DOHH2 (cell line): ENCODE data around the gene COX8A.
"Not testable (repeated sequence)": the region's sequence is repeated elsewhere in the genome, so short reads cannot be mapped to it uniquely, and the experiment has no call there.

Experiments used
- H3F3A ChIP-seq: fragments of 200-600 bp; sonication (generic), shearing (Covaris generic); 2 replicates; pipeline ENCODE4 v1.6.0; 2016; ENCODE audit warnings: antibody characterized with exemption, mild to moderate bottlenecking; ENCODE audit not compliant: control insufficient read depth, insufficient read depth
- H3K27ac ChIP-seq: fragments of 200-600 bp; sonication (generic); 2 replicates; pipeline ENCODE4 v1.5.1; 2014; ENCODE audit warnings: low read depth, mild to moderate bottlenecking, low read length, moderate library complexity
- H3K27me3 ChIP-seq: fragments of 200-600 bp; sonication (generic); 2 replicates; pipeline ENCODE4 v1.6.1; 2014; ENCODE audit warnings: mild to moderate bottlenecking, low read length, mixed read lengths; ENCODE audit not compliant: control insufficient read depth
- H3K36me3 ChIP-seq: fragments of 200-600 bp; sonication (generic); 2 replicates; pipeline ENCODE4 v1.6.1; 2014; ENCODE audit warnings: mild to moderate bottlenecking, low read length, moderate library complexity, mixed read lengths; ENCODE audit not compliant: control insufficient read depth
- H3K4me1 ChIP-seq: fragments of 200-600 bp; sonication (generic); 2 replicates; pipeline ENCODE4 v1.6.1; 2014; ENCODE audit warnings: mild to moderate bottlenecking, low read length, mixed read lengths; ENCODE audit not compliant: control insufficient read depth
- H3K4me2 ChIP-seq: fragments of 200-600 bp; sonication (generic); 2 replicates; pipeline ENCODE4 v1.6.0; 2014; ENCODE audit warnings: mild to moderate bottlenecking, low read length, moderate library complexity
- H3K4me3 ChIP-seq: fragments of 200-600 bp; sonication (generic); 2 replicates; pipeline ENCODE4 v1.5.1; 2014; ENCODE audit warnings: mild to moderate bottlenecking, low read length, mixed read lengths
- H3K79me2 ChIP-seq: fragments of 200-600 bp; sonication (generic); 2 replicates; pipeline ENCODE4 v1.6.1; 2014; ENCODE audit warnings: mild to moderate bottlenecking, low read length, mixed read lengths; ENCODE audit not compliant: control insufficient read depth
- H3K9me2 ChIP-seq: fragments of 200-600 bp; sonication (generic); replicated peaks from 2 replicates; pipeline ENCODE4 v1.6.1; 2014; ENCODE audit warnings: mild to moderate bottlenecking, low read length, mixed read lengths; ENCODE audit not compliant: control insufficient read depth
- H3K9me3 ChIP-seq: fragments of 200-600 bp; sonication (generic); 2 replicates; pipeline ENCODE4 v1.6.1; 2014; ENCODE audit warnings: antibody characterized with exemption, low read length, mixed read lengths; ENCODE audit not compliant: control insufficient read depth, insufficient read depth
- H4K20me1 ChIP-seq: fragments of 200-600 bp; sonication (generic); 2 replicates; pipeline ENCODE4 v1.6.0; 2014; ENCODE audit warnings: low read depth, mild to moderate bottlenecking, antibody characterized with exemption, low read length, moderate library complexity; ENCODE audit not compliant: control insufficient read depth, insufficient read depth
- EZH2phosphoT487 ChIP-seq: fragments of 200-600 bp; sonication (generic); IDR thresholded peaks from 2 replicates; pipeline ENCODE4 v1.6.1; 2017; ENCODE audit warnings: borderline replicate concordance, mild to moderate bottlenecking, antibody characterized with exemption, low read length, moderate library complexity, mixed read lengths
- TF ChIP-seq, protein P1 (sequence below): fragments of 200-600 bp; sonication (generic); IDR thresholded peaks from one replicate; pipeline ENCODE4 v1.5.1; 2014; ENCODE audit warnings: antibody characterized with exemption, mild to moderate bottlenecking, low read depth, low read length; ENCODE audit not compliant: poor library complexity, severe bottlenecking

The COX8A gene

DNA sequence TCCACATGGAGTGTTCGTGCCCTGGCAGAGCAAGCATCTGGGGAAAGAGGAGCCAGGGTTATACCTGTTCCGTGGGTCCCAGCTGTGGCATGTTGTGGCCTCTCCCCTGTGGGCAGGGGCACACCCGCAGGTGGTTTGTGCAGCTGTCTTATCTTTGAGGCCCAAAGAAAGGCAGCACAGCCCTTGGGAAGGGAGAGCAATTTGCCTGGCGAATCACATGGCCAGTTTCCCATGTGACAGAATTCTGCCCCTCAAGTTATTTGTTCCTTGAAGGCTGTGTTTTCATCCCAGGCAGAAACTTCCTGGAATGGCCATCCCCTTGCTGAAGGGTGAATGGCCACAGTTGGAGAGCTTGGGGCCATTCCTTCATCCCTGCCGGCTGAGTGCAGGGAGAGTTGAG, 16.4 kb upstream of the COX8A start:
- H3K9me2 ChIP-seq = no peaks in the 10 kb centered on the region
- peaks cover 32% of the 10 kb centered on the region for H3K36me3 ChIP-seq
- H3K79me2 ChIP-seq = no peaks in the 10 kb centered on the region
- H3K4me1 ChIP-seq = peaks cover under 1% of the 10 kb centered on the region; the same call in 1 of the 2 replicates
- no peak overlapping the region for H3K27ac ChIP-seq
- no peaks in the 10 kb centered on the region for H3K9me3 ChIP-seq
- H3K27me3 ChIP-seq = no peaks in the 10 kb centered on the region
- no peaks in the 10 kb centered on the region for H4K20me1 ChIP-seq
- no peak overlapping the region for H3K4me3 ChIP-seq
- TF ChIP-seq EZH2phosphoT487 = no peak
- TF ChIP-seq, protein P1, sequence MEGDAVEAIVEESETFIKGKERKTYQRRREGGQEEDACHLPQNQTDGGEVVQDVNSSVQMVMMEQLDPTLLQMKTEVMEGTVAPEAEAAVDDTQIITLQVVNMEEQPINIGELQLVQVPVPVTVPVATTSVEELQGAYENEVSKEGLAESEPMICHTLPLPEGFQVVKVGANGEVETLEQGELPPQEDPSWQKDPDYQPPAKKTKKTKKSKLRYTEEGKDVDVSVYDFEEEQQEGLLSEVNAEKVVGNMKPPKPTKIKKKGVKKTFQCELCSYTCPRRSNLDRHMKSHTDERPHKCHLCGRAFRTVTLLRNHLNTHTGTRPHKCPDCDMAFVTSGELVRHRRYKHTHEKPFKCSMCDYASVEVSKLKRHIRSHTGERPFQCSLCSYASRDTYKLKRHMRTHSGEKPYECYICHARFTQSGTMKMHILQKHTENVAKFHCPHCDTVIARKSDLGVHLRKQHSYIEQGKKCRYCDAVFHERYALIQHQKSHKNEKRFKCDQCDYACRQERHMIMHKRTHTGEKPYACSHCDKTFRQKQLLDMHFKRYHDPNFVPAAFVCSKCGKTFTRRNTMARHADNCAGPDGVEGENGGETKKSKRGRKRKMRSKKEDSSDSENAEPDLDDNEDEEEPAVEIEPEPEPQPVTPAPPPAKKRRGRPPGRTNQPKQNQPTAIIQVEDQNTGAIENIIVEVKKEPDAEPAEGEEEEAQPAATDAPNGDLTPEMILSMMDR = no peak
- no peaks in the 10 kb centered on the region for H3F3A ChIP-seq
- H3K4me2 ChIP-seq = no peak overlapping the region

DNA sequence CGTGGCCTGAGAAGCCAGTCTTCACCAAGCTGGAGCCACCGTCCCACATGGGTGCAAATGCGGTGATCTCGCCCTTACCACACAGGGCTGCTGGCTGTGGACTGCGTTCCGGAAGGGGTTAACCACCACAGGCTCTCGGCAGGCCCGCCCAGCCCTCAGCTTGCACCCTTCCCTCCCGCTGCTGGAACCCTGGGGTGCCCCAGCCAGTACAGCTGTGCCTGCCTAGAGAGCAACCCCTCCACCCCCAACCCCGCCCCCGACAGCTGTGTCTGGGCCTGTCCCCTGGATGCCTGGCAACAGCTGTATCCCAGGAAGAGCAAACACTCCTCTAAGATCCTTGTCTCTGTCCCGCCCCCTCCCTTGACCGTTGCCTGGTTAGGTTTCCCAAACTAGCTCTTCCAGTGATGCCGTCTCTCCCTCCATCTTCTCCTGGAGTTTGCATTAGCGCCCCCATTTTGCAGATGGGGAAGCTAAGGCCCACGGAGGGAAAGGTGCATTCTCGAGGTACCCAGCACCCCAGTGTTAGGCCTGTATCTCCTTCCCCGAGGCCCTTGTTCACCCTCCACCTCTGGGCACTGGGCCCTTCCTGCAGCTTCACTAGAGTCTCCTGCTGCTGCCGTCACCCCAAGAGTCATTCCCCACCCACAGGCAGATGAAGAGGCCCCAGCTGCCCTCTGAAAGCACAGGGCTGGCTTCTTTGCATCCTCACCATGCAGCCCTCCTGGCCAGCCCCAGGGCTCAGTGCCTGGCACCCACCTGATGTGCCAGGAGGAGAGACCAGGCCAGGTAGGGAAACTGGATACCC, 12.6 kb upstream of the COX8A start:
- peaks cover 7% of the 10 kb centered on the region for H3K4me1 ChIP-seq
- no peaks in the 10 kb centered on the region for H3K27me3 ChIP-seq
- H4K20me1 ChIP-seq = no peaks in the 10 kb centered on the region
- H3K79me2 ChIP-seq = no peaks in the 10 kb centered on the region
- H3K9me3 ChIP-seq = no peaks in the 10 kb centered on the region
- H3K9me2 ChIP-seq = no peaks in the 10 kb centered on the region
- no peaks in the 10 kb centered on the region for H3F3A ChIP-seq
- H3K4me2 ChIP-seq = no peak overlapping the region
- TF ChIP-seq, protein P1 = no peak
- no peak for TF ChIP-seq EZH2phosphoT487
- H3K27ac ChIP-seq = no peak overlapping the region
- no peak overlapping the region for H3K4me3 ChIP-seq
- no peaks in the 10 kb centered on the region for H3K36me3 ChIP-seq

DNA sequence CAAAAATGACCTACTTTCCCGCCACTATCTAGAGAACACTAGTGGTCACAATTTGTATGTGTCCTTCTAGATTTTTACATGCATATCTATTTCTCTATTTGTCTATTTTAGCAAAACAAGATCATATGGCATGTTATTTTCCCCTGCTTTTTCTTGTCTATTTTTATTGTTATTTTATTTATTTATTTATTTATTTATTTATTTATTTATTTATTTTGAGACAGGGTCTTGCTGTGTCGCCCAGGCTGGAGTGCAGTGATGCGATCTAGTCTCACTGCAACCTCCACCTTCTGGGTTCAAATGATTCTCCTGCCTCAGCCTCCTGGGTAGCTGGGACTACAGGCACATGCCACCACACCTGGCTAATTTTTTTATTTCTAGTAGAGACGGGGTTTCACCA, 10.5 kb upstream of the COX8A start:
- H3K36me3 ChIP-seq, H4K20me1 ChIP-seq, H3K4me3 ChIP-seq, H3K4me1 ChIP-seq, H3F3A ChIP-seq, H3K27me3 ChIP-seq, H3K4me2 ChIP-seq, H3K9me2 ChIP-seq, H3K27ac ChIP-seq, H3K9me3 ChIP-seq, H3K79me2 ChIP-seq: not testable (repeated sequence)

DNA sequence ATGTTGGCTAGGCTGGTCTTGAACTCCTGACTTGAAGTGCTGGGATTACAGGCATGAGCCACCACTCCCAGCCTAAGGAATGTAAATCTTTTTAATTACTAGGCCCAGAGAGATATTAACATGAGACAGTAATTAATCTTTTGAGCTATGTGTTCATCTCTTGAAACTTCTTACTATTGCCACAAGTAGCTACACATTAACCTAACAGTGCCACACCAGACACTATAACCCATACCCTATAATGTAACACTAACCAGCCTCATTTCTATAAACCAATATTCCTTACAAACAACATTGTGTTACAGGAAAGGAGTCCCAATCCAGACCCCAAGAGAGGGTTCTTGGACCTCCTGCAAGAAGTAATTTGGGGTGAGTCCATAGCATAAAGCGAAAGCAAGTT, 8.0 kb upstream of the COX8A start:
- no peak overlapping the region for H3K4me3 ChIP-seq
- no peak overlapping the region for H3K27ac ChIP-seq
- no peaks in the 10 kb centered on the region for H4K20me1 ChIP-seq
- H3K36me3 ChIP-seq = no peaks in the 10 kb centered on the region
- H3K9me2 ChIP-seq = no peaks in the 10 kb centered on the region
- no peak for TF ChIP-seq EZH2phosphoT487
- TF ChIP-seq, protein P1 = no peak
- H3F3A ChIP-seq = no peaks in the 10 kb centered on the region
- H3K79me2 ChIP-seq = no peaks in the 10 kb centered on the region
- H3K4me1 ChIP-seq = peaks cover 7% of the 10 kb centered on the region
- no peak overlapping the region for H3K4me2 ChIP-seq
- no peaks in the 10 kb centered on the region for H3K9me3 ChIP-seq
- H3K27me3 ChIP-seq = peaks cover 3% of the 10 kb centered on the region; the same call in 1 of the 2 replicates
